NCI-H2227 (cell line): Measurements from ENCODE around the gene METTL5.
"Not testable (repeated sequence)": the region's sequence is repeated elsewhere in the genome, so short reads cannot be mapped to it uniquely, and the experiment has no call there.

Experiments
- DNase-seq: peaks from one replicate; lab custom pipeline; 2025; ENCODE audit not compliant: unreplicated experiment; lab: John Stamatoyannopoulos, UW

METTL5 gene

DNA sequence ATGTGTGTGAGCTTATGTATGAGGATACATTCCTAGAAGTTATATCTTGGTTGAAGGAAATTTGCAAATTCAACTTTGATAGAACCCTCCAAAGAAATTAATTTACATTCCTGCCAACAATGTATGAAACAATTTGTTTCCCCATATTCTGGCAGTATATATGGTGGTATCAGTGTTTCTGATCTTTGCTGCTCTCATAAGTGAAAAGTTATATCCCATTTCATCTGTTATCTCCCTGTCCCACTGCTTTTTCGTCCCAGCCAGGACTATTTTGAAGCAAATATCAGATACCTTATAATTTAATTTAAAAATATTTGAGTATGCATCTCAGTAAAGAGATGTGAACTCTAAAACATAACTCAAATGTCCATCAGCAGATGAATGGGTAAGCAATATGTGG, 9.7 kb upstream of the METTL5 start:
- no peak for DNase-seq

DNA sequence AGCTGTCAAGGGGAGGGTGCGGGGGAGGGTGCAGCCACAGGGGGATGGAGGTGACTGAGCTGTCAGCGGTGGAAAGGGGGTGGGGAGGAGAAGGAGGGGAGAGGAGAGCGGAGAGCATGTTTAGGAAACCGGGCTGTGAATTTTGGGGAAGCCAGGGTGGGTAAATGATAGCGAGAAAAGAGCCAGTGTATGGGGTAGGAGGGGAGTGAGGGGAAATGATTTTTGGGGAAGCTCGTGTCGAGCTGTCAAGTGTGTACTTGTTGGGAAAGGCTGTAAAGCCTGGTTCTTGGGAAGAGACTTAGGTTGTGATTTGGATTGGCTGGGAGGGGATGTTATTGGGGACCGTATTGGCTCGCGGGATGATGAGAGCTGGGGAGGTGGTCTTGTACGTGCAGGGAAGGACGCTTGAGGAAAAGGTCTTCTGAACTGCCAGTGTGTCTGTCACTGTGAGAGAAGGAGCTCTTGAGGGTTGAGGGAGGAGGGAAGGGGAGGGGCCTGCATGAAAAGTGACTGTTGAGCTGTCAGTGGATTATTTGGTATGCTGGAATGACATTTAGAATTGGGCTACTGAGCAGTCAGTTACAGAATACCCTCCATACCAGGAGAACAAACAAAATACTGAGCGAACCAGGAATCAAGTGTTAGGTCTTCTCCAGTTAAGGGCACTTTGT, 3.6 kb upstream of the METTL5 start:
- peak; percentile 73 for DNase-seq

DNA sequence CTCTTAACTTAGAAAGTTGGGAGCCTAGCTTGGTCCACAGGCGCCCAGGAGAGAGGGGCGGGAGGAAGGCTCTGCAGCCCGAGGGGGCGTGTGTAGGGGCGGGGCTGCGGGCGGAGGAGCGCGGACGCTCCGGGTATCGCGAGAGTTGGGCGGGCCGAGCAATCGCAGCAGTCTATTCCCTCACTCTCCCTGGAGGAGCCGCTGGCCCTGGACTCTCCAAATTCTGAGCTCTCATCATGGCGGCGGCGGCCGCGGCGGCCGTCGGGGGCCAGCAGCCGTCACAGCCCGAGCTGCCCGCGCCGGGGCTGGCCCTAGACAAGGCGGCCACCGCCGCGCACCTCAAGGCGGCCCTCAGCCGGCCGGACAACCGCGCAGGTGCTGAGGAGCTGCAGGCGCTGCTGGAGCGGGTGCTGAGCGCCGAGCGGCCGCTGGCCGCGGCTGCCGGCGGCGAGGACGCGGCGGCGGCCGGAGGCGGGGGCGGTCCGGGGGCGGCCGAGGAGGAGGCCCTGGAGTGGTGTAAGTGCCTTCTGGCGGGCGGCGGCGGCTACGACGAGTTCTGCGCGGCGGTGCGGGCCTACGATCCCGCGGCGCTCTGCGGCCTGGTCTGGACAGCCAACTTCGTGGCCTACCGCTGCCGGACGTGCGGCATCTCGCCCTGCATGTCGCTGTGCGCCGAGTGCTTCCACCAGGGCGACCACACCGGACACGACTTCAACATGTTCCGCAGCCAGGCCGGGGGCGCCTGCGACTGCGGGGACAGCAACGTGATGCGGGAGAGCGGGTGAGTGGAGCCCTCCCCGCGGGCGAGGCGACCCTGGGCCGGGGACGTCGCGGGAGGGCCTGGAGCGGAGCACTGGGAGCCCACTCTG, 2.8 kb upstream of the METTL5 start, which contains the start of gene UBR3:
UBR3 (plus strand) TSS at position 183 of the 869 bp plus-strand sequence; CDS start at position 237, 54 bp downstream.
- peak; percentile 96 for DNase-seq

DNA sequence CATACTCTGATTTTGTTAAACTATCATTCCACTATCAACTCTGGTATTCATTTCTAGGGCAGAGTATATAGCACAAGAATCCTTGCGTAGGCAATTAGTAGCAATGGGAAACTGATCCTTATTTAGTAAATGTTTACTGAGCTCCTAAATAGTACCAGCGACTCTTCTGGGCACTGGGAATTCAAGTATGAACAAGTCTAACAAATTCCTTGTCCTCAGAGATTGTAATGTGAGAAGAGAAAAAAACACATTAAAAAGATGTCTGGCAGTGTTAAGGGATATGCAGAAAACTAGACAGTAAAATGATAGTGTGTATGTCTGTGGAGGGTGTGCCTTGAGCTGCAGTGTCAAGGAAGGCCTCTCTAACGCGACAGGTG, 721 bp downstream of the METTL5 start:
- no peak for DNase-seq

DNA sequence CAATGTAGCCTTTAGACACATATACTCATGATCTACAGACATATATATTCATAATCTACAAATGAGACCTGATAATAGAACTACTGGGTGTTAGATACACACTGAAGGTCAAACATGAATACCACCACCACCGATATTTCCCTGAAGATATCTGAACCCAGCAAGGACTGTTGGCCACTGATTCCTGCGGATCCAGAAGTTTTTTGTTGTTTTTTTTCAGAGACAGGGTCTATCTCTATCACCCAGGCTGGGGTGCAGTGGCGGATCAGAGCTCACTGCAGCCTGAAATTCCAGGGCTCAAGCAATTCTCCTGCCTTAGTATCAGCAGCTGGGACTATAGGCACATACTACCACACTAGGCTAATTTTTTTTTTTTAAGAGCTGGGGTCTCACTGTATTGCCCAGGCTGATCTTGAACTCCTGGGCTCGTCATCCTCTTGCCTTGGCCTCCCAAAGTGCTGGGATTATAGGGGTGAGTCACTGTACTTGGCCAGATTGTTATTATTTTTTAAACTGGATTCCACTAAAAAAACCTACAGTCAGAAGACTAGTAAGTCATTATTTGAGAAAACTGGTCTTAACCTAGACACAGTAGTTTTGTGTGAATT, 1.8 kb downstream of the METTL5 start:
- no peak for DNase-seq

DNA sequence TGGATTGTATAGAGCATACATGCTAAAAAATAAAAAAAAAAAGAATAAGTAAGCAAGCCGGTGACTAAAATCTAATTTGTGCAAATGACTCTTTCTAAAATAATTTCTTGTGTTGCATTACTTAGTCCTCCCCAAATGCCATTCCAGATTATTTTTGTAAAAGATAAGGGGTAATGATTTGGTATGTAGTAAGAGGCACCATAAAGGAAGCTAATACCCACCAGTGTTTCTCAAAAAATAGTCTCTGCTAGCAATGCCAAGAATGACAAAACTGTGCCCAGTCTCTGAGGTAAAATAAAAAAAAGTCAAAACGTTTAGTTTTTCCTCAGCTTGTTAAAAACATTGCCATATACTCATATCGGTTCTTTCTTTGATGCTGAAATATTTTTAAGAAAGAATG, 2.7 kb downstream of the METTL5 start:
- no peak for DNase-seq

DNA sequence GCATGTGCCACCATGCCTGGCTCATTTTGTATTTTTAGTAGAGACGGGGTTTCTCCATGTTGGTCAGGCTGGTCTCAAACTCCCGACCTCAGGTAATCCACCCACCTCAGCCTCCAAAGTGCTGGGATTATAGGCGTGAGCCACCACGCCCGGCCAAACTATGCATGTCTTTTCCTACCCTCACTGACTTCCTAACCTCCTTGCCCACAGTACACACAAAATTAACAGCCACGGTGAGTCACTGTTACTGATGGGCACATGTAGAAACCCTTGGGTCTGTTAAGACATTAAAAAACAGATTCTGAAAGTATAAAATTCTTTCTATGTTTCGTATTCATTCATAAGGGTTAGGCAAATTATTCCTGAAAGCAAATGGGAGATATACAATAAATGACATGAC, 4.6 kb downstream of the METTL5 start:
- DNase-seq, result not testable (repeated sequence)

DNA sequence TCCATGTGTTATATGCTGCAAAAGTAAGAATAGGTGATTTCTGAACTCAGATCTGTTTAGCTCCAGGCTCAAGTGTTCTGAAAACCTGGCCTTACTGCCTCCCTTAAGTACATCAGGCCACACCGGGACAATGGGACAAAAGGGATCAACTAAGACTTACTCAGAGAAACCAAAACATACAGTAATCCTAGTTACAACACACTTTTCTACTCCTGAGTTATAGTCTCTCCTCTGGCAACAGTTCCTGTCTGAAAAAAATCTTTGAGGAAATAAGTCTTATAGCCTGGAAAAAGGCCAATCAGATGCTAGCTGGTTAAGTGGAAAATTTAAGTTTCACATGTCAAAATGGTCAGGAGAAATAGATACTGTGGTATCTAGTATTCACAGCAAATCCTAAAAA, 5.6 kb downstream of the METTL5 start:
- no peak for DNase-seq

DNA sequence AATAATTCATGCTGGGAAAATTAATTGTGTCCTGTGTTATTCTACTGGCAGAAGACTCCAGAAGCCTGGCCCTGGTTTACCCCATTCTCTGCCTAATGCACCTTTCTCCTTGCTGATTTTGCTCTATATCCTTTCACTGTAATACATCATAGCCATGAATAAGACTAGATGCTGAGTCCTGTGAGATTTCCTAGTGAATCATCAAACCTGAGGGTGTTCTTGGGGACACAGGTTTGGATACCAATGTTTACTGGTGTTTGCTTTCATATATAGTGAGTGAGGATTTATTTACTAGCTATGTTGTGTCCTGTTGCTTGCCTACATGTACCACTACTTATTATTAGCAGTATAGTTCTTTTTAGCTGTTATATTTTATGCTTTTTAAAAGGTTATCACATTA, 6.5 kb downstream of the METTL5 start:
- no peak for DNase-seq

DNA sequence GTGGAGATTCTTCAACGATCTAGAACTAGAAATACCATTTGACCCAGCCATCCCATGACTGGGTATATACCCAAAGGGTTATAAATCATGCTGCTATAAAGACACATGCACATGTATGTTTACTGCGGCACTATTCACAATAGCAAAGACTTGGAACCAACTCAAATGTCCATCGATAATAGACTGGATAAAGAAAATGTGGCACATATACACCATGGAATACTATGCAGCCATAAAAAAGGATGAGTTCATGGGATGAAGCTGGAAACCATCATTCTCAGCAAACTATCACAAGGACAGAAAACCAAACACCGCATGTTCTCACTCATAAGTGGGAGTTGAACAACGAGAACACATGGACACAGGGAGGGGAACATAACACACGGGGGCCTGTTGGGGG, 7.3 kb downstream of the METTL5 start:
- DNase-seq, result not testable (repeated sequence)

DNA sequence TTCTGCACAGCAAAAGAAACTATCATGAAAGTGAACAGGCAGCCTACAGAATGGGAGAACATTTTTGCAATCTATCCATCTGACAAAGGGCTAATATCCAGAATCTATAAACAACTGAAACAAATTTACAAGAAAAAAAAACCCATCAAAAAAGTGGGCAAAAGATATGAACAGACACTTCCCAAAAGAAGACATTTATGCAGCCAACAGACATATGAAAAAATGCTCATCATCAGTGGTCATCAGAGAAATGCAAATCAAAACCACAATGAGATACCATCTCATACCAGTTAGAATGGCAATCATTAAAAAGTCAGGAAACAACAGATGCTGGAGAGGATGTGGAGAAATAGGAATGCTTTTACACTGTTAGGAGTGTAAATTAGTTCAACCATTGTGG, 7.7 kb downstream of the METTL5 start:
- DNase-seq, result not testable (repeated sequence)

DNA sequence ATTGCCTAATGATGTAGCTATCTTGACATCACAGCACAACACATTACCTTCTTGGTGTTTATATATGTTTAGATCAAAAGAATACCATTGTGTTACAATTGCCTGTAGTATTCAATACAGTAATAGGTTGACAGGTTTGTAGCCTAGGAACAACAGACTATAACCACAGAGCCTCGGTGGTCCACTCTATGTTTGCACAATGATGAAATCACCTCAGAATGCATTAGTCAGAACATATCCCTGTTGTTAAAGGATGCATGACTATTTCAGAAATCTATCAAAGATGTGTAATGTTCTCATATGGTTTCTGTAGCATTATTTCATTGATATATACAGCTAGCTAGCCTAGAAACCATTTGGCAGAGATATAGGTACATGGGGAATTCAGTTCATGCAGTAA, 8.9 kb downstream of the METTL5 start:
- no peak for DNase-seq

DNA sequence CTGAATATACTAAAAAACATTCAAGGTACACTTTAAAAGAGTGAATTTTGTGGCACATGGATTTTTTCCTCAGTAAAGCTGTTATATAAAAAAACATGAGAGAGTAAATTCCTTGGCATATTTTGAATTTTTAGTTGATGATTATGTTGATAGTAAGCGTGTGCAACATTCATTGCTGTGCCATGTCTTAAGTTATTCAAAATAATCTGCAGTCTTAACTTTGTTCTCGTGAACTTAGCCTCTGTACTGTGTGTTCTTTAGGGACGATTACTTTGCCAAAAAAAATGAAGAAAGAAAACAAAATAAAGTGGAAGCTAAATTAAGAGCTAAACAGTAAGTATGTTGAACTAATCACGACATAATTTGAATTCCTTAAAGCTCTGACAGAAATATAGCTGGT, 16.5 kb downstream of the METTL5 start:
- DNase-seq, result no peak

DNA sequence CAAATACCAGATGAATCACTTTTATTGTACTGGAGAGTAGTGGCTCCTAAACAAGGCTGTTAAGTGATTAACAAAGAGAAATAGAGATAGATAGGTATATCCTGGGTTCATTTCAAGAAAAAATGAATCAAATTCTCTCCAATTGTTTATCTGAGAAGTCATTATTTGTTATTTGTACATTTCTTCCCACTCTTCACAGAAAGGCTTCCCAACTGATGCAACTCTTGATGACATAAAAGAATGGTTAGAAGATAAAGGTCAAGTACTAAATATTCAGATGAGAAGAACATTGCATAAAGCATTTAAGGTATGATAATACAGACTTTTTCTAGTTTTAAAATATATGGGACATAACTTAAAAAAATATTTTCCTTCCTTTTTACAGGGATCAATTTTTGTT, 18.1 kb downstream of the METTL5 start:
- no peak for DNase-seq

DNA sequence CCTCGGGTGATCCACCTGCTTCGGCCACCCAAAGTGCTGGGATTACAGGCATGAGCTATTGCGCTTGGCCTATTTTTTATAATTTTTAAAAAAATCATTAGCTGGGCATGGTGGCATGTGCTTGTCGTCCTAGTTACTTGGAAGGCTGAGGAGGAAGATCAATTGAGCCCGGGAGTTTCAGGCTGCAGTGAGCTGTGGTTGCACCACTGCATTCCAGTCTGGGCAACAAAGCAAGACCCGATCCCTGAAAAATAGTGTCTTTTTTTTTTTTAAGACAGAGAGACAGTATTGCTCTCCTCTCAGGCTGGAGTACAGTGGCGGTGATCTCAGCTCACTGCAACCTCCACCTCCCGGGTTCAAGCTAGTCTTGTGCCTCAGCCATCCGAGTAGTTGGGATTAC, 21.2 kb downstream of the METTL5 start:
- DNase-seq, result no peak

DNA sequence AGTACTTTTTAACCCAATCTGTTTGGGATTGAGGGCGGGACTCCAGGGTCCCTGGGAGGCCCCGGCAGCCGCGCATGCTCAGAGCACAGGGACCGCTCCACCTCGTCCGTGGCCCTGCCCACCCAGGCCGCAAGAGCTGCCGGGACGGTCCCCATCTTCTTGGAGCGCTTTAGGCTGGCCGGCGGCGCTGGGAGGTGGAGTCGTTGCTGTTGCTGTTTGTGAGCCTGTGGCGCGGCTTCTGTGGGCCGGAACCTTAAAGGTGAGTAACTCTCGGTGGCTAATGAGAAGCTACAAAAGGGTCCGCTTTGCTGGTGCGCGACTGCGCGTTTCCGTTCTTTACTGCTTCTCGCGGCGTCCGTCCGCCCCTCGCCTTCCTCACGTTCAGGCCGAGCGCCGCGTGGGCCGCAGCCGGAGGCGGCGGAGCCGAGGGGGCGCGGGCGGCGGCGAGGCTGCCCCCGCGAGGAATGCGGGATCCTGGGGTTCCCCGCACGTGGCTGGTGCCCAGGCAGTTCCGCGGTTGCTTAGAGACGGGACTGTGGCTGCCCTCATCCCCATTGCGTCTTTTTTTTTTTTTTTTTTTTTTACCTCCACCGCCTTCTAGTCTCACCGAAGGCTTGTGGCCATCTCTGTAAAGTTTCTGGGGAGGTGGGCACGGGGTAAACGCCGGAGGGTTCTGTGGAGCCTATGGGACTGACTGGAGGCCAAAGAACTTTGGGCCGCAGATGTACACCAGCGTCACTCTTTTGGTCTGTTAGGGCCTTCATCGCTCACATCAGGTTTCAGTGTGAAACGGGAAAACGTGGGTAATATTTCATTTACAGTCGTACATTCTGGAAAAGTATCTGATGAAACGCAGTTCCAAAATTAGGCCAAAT, 25.8 kb downstream of the METTL5 start, which contains the start of gene SSB:
SSB (plus strand) TSS at position 154 of the 875 bp plus-strand sequence. CDS start 2,090 bp downstream, outside the sequence.
- DNase-seq, result peak; percentile 98

DNA sequence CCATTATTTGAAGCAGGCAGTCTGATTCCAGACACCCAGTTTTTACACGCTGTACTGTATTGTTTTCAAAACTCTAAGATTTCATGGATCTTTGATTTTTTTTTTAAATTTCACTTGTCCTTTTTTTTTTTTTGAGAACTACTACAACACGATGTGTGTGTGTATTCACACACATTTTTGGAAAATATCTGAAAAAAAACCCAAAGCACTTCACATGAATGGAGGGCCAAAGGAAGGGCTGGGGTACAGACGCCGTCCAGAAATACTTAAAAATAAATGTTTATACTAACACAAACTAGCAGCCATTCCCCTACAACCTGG, 26.3 kb downstream of the METTL5 start:
- DNase-seq, result no peak

DNA sequence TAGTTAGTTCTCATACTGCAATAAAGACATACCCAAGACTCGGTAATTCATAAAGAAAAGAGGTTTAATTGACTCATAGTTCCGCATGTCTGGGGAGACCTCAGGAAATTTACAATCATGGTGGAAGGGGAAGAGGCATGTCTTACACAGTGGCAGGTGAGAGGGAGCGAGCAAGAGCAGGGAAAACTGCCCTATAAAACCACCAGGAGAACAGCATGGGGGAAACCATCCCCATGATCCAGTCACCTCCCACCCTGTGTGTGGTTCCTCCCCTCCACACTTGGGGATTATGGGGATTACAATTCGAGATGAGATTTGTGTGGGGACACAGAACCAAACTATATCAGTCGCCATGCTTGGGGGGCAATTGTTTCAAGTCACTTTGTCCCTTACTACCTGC, 27.1 kb downstream of the METTL5 start:
- no peak for DNase-seq

DNA sequence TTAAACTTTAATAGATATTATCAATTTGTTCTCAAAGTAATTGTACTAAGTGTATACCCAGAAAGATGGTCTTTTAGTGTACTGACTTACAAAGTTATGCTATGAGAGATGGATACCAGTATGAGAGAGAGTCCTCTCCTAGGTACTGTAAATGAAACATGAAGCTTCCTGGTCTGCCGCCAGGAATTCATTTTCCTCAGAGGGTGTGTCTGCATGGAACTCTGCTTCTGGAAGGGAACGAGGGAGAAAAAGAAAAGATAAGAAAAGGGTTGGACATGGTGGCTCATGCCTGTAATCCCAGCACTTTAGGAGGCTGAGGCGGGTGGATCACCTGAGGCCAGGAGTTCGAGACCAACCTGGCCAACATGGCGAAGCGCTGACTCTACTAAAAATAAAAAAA, 28.3 kb downstream of the METTL5 start:
- no peak for DNase-seq

DNA sequence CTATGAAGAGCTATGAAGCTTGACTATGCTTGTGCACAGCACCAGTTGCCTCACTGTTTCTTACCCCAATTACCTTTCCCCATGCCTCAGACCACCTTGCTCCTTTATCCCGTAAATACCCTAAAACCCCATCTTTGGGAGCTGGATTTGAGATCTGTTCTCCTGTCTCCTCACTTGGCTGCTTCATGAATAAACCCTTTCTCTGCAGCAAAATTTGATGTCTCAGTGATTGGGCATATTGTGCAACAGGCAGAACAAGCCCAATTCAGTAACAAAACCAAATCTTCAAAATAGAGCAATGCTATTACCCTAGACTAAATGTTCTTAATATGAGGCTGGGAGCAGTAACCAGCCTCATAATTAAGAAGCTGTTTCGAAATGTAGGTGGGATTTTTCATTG, 29.5 kb downstream of the METTL5 start:
- no peak for DNase-seq

DNA sequence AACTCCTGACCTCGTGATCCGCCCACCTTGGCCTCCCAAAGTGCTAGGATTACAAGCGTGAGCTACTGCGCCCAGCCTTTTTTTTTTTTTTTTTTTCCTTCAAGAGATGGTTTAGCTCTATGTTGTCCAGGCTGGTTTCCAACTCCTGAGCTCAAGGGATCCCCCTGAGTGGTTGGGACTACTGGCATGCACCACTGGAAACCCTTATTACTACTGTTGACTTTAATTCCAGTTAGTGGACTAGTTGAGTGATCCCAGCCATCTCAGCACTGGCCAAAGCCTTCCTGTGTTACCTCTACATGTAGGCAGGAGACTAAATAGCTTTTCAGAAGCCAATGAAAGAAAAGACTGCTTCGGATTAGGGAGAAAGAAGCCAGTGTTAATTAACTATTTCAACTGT, 34.1 kb downstream of the METTL5 start:
- no peak for DNase-seq
